GM10847 (cell line): Measurements from ENCODE around the gene DUOXA1.

Experiments
- POLR2A ChIP-seq: IDR thresholded peaks from 2 replicates; pipeline ENCODE4 v1.6.1; 2011; ENCODE audit not compliant: insufficient read length; ENCODE audit errors: extremely low read depth

Gene DUOXA1

GRCh38 chr15:45139770-45140169, 10.1 kb upstream of the DUOXA1 start:
- no peak for TF ChIP-seq POLR2A

GRCh38 chr15:45138814-45139765, 9.4 kb upstream of the DUOXA1 start:
- TF ChIP-seq POLR2A = no peak

- TF ChIP-seq POLR2A = no peak
These were observed 8.0 kb upstream of the DUOXA1 start for GRCh38 chr15:45137703-45138102.

- no peak for TF ChIP-seq POLR2A
These were observed 6.7 kb upstream of the DUOXA1 start for GRCh38 chr15:45136378-45136764.

- no peak for TF ChIP-seq POLR2A
These were observed 5.3 kb upstream of the DUOXA1 start for GRCh38 chr15:45134682-45135604.

- no peak for TF ChIP-seq POLR2A
These were observed 4.4 kb upstream of the DUOXA1 start for GRCh38 chr15:45134046-45134445.

GRCh38 chr15:45133561-45133920, 3.9 kb upstream of the DUOXA1 start:
- TF ChIP-seq POLR2A = no peak

GRCh38 chr15:45132844-45133560, 3.3 kb upstream of the DUOXA1 start:
- TF ChIP-seq POLR2A = no peak

GRCh38 chr15:45131510-45131909, 1.8 kb upstream of the DUOXA1 start:
- TF ChIP-seq POLR2A = no peak

- no peak for TF ChIP-seq POLR2A
These were observed 767 bp upstream of the DUOXA1 start for GRCh38 chr15:45130291-45131000.

- no peak for TF ChIP-seq POLR2A
These were observed 574 bp downstream of the DUOXA1 start for GRCh38 chr15:45128971-45129639.

GRCh38 chr15:45126535-45127158, 3.0 kb downstream of the DUOXA1 start:
- TF ChIP-seq POLR2A = no peak

GRCh38 chr15:45123397-45123796, 6.3 kb downstream of the DUOXA1 start:
- TF ChIP-seq POLR2A = no peak

- TF ChIP-seq POLR2A = no peak
These were observed 7.0 kb downstream of the DUOXA1 start for GRCh38 chr15:45122719-45123118.
